GM10266 (cell line): ENCODE data around the gene PLXNA2.

ENCODE experiments used
- DNase-seq: peaks from one replicate; pipeline ENCODE4 v3.0.0; 2012; ENCODE audit errors: extremely low spot score
- CTCF ChIP-seq: IDR thresholded peaks from 2 replicates; pipeline ENCODE4 v1.5.1; 2012; ENCODE audit warnings: mild to moderate bottlenecking, low read depth; ENCODE audit not compliant: control insufficient read depth, insufficient read depth; ENCODE audit errors: missing control alignments

Gene PLXNA2, protein sequence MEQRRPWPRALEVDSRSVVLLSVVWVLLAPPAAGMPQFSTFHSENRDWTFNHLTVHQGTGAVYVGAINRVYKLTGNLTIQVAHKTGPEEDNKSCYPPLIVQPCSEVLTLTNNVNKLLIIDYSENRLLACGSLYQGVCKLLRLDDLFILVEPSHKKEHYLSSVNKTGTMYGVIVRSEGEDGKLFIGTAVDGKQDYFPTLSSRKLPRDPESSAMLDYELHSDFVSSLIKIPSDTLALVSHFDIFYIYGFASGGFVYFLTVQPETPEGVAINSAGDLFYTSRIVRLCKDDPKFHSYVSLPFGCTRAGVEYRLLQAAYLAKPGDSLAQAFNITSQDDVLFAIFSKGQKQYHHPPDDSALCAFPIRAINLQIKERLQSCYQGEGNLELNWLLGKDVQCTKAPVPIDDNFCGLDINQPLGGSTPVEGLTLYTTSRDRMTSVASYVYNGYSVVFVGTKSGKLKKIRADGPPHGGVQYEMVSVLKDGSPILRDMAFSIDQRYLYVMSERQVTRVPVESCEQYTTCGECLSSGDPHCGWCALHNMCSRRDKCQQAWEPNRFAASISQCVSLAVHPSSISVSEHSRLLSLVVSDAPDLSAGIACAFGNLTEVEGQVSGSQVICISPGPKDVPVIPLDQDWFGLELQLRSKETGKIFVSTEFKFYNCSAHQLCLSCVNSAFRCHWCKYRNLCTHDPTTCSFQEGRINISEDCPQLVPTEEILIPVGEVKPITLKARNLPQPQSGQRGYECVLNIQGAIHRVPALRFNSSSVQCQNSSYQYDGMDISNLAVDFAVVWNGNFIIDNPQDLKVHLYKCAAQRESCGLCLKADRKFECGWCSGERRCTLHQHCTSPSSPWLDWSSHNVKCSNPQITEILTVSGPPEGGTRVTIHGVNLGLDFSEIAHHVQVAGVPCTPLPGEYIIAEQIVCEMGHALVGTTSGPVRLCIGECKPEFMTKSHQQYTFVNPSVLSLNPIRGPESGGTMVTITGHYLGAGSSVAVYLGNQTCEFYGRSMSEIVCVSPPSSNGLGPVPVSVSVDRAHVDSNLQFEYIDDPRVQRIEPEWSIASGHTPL (N-terminal part only)

GRCh38 chr1:208243967-208244916, at the start of gene PLXNA2:
PLXNA2 (minus strand) TSS chr1:208244384; CDS start chr1:208217922, 26,462 bp downstream.
- peak; percentile 52 for DNase-seq
- no peak for TF ChIP-seq CTCF

GRCh38 chr1:208292908-208293307, 48.7 kb upstream of the PLXNA2 start:
- no peak for TF ChIP-seq CTCF
- no peak for DNase-seq

GRCh38 chr1:208291923-208292711, 47.9 kb upstream of the PLXNA2 start:
- no peak for DNase-seq

GRCh38 chr1:208291129-208291528, 46.9 kb upstream of the PLXNA2 start:
- TF ChIP-seq CTCF, result no peak
- no peak for DNase-seq

More at GRCh38 chr1:208291923-208292711, 47.9 kb upstream of the PLXNA2 start:
- TF ChIP-seq CTCF, result no peak

GRCh38 chr1:208289716-208290115, 45.5 kb upstream of the PLXNA2 start:
- no peak for TF ChIP-seq CTCF
- DNase-seq, result no peak

DNA sequence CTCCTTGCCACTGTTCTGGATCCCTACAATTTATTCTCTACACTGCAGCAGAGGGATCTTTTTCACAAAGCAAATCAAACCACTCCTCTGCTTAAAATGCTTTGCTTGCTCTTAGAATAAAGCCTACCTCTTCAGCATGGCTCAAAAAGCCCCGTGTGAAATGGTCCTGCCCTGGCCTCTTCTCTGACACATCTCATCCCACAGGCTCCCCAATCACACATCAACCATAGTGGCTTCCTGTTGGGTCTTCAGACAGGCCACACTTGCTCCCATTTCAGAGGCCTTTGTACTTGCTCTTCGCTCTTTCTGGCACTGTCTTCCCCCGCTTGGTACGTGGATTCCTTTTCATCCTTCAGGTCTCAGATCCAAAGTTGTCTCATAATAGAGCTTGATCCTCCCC, 44.3 kb upstream of the PLXNA2 start:
- DNase-seq, result no peak
- no peak for TF ChIP-seq CTCF
